Right lobe of liver (tissue), 4 donors: ENCODE results near the gene MFSD6L.

ENCODE experiments used
- POLR2A ChIP-seq: fragments of 450-650 bp; IDR thresholded peaks from one replicate; pipeline ENCODE4 v1.6.1; 2017; ENCODE audit warnings: antibody characterized with exemption, mild to moderate bottlenecking
- TF ChIP-seq, protein P1 (sequence below), 4 donors: fragments of 200-600 bp in 3 of 4; fragments of 450-650 bp in 1 of 4; IDR thresholded peaks; one replicate each; pipeline versions ENCODE4 v1.5.1 to v1.8.0; 2016 to 2022; ENCODE audit warnings: antibody characterized with exemption in 4 of 4, mild to moderate bottlenecking in 2 of 4
- donor health status: DM: no; HTN: no; CAD: no.
- donor health status: DM: no; HTN: no; CAD: no.
- donor health status: DM: no; HTN: yes; CAD: no.

DNA sequence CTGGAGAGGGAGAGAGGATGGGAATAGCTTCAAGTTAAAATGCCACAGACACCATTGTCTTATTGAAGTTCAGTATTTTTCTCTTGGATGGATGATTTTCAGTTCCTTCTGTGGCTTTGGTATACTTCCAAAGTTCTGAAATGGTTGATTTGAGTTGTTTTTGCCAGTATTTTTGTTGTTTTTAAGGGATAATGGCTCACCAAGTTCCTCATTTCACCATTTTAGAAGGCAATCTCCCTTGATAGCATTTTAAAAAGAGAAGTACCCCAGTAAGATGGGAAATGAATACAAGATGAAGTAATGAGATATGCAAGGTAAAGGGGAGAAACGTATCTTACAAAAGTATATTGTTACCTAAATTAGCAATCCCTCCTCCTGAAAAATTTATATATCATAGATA is 22.3 kb downstream of the MFSD6L start:
- TF ChIP-seq, protein P1, sequence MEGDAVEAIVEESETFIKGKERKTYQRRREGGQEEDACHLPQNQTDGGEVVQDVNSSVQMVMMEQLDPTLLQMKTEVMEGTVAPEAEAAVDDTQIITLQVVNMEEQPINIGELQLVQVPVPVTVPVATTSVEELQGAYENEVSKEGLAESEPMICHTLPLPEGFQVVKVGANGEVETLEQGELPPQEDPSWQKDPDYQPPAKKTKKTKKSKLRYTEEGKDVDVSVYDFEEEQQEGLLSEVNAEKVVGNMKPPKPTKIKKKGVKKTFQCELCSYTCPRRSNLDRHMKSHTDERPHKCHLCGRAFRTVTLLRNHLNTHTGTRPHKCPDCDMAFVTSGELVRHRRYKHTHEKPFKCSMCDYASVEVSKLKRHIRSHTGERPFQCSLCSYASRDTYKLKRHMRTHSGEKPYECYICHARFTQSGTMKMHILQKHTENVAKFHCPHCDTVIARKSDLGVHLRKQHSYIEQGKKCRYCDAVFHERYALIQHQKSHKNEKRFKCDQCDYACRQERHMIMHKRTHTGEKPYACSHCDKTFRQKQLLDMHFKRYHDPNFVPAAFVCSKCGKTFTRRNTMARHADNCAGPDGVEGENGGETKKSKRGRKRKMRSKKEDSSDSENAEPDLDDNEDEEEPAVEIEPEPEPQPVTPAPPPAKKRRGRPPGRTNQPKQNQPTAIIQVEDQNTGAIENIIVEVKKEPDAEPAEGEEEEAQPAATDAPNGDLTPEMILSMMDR (IDR thresholded peaks at IDR 0.05), result no peak
- no peak for TF ChIP-seq POLR2A
